GM19455 (cell line): ENCODE data around the gene NEGR1.

Source experiments
- ATAC-seq: cut with Tn5 transposase; IDR thresholded peaks from one replicate; pipeline ENCODE4 v1.9.1; 2021; ENCODE audit not compliant: unreplicated experiment

Gene NEGR1

GRCh38 chr1:72050551-72050950 is 231.8 kb downstream of the NEGR1 start:
- no peak for ATAC-seq

GRCh38 chr1:72037745-72038343 is 244.5 kb downstream of the NEGR1 start:
- no peak for ATAC-seq

GRCh38 chr1:72034827-72035226 is 247.5 kb downstream of the NEGR1 start:
- ATAC-seq: no peak

GRCh38 chr1:72023063-72023930 is 259.0 kb downstream of the NEGR1 start:
- no peak for ATAC-seq

- ATAC-seq: no peak
Observed at GRCh38 chr1:72018562-72018961, 263.8 kb downstream of the NEGR1 start.

- no peak for ATAC-seq
Observed at GRCh38 chr1:72015006-72015405, 267.3 kb downstream of the NEGR1 start.

- no peak for ATAC-seq
Observed at GRCh38 chr1:72013161-72013560, 269.2 kb downstream of the NEGR1 start.

- no peak for ATAC-seq
Observed at GRCh38 chr1:72011721-72012120, 270.6 kb downstream of the NEGR1 start.

GRCh38 chr1:72010094-72010431 is 272.3 kb downstream of the NEGR1 start:
- ATAC-seq: no peak

GRCh38 chr1:72009173-72010093 is 272.9 kb downstream of the NEGR1 start:
- ATAC-seq: no peak

GRCh38 chr1:72007312-72007711 is 275.0 kb downstream of the NEGR1 start:
- no peak for ATAC-seq

GRCh38 chr1:72006092-72006491 is 276.2 kb downstream of the NEGR1 start:
- ATAC-seq: no peak

GRCh38 chr1:72003092-72003491 is 279.2 kb downstream of the NEGR1 start:
- no peak for ATAC-seq

GRCh38 chr1:72000809-72001208 is 281.5 kb downstream of the NEGR1 start:
- ATAC-seq: no peak

- ATAC-seq: no peak
Observed at GRCh38 chr1:71994646-71995045, 287.7 kb downstream of the NEGR1 start.

GRCh38 chr1:71987181-71987580 is 295.2 kb downstream of the NEGR1 start:
- ATAC-seq: no peak

GRCh38 chr1:71986160-71986559 is 296.2 kb downstream of the NEGR1 start:
- ATAC-seq: no peak

GRCh38 chr1:71980556-71980955 is 301.8 kb downstream of the NEGR1 start:
- ATAC-seq: no peak

- no peak for ATAC-seq
Observed at GRCh38 chr1:71979882-71980281, 302.5 kb downstream of the NEGR1 start.

GRCh38 chr1:71967670-71968069 is 314.7 kb downstream of the NEGR1 start:
- no peak for ATAC-seq

GRCh38 chr1:71964188-71964587 is 318.2 kb downstream of the NEGR1 start:
- no peak for ATAC-seq
